ENCODE measurements around the gene PUM1.
"Not testable (repeated sequence)": the region's sequence is repeated elsewhere in the genome, so short reads cannot be mapped to it uniquely, and the experiment has no call there.

Gene PUM1

DNA sequence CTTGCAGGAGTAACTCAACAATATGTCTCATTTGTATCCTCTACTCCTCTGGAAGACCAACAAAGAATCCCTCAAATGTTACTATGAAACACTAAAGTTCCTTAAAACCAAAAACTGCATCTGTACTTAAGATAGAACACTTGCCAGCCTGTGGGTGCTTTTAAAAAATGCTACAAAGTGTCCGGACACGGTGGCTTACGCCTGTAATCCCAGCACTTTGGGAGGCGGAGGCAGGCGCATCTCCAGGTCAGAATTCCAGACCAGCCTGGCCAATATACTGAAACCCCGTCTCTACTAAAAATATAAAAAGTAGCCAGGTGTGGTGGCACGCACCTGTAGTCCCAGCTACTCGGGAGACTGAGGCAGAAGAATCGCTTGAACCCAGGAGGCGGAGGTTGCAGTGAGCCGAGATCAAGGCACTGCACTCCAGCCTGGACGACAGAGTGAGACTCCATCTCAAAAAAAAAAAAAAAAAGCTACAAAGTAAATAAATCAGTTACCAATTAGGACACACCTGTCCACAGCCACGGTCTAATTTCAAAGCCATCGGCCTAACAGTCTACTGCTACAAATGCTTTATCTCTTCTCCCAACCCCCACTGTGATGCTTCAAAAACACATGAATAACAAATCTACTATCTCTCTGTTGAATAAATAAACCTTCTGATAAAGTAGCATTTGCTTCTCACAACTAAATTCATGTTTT is 3.2 kb downstream of the PUM1 start:
- H3K4me3 ChIP-seq (ENCODE audit: low read depth, low read length), result peak overlapping the region; percentile 98
- H3K36me3 ChIP-seq (ENCODE audit: control insufficient read depth, insufficient read depth, low read length), result peaks cover 10% of the 10 kb centered on the region
- H3K9me3 ChIP-seq (ENCODE audit: control insufficient read depth, insufficient read depth, low read length); H3K9ac ChIP-seq (ENCODE audit: low read depth, low read length); H3K27me3 ChIP-seq (ENCODE audit: control insufficient read depth, insufficient read depth, low read length); H3K4me1 ChIP-seq (ENCODE audit: control insufficient read depth, insufficient read depth, low read length): not testable (repeated sequence)

DNA sequence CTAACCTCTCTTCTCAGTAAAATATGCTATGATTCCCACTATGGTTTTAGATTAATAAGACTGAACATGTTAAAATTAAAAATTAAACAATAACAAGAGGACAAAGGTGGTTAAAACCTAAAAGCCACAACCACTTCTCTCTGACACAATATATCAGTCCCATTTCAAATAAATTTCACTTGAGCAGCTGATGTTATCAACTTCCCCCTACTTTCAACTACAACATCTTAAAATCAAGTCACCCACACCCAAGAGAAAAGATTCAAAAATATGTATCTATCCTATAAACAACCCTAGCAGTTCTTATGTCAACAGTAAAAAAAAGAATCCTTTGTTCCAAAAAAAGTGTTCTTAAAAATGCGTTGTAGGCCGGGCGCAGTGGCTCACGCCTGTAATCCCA is 7.5 kb downstream of the PUM1 start:
- peaks cover 27% of the 10 kb centered on the region for H3K36me3 ChIP-seq (ENCODE audit: control insufficient read depth, insufficient read depth, low read length)
- H3K27me3 ChIP-seq (ENCODE audit: control insufficient read depth, insufficient read depth, low read length), result no peaks in the 10 kb centered on the region
- no peaks in the 10 kb centered on the region for H3K9me3 ChIP-seq (ENCODE audit: control insufficient read depth, insufficient read depth, low read length)
- H3K4me3 ChIP-seq (ENCODE audit: low read depth, low read length), result no peak overlapping the region
- peaks cover 7% of the 10 kb centered on the region for H3K4me1 ChIP-seq (ENCODE audit: control insufficient read depth, insufficient read depth, low read length)
- no peak overlapping the region for H3K9ac ChIP-seq (ENCODE audit: low read depth, low read length)

DNA sequence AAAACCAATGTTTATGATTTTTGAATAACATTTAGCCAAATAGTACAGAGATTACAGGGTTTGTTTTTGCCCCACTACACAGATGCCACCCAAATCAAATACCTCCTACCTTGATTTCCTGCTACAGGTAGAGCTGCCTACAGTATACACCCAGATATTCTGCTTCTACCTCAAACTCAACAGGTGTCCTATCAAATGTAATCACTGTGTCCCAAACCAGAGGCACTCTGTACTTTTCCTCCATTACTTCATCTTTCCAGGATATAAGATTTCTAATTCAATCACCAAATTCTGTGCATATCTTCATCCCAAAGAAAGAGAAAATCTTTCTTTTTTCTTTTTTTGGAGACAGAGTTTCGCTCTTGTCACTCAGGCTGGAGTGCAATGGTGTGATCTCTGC is 9.6 kb downstream of the PUM1 start:
- Histone ChIP-seq H3K4me1 (ENCODE audit: control insufficient read depth, insufficient read depth, low read length) (peaks cover 3% of the 10 kb centered on the region), H3K9me3 (ENCODE audit: control insufficient read depth, insufficient read depth, low read length) (no peaks in the 10 kb centered on the region), H3K27me3 (ENCODE audit: control insufficient read depth, insufficient read depth, low read length) (no peaks in the 10 kb centered on the region), H3K36me3 (ENCODE audit: control insufficient read depth, insufficient read depth, low read length) (peaks cover 27% of the 10 kb centered on the region), H3K4me3 (ENCODE audit: low read depth, low read length) (no peak overlapping the region), H3K9ac (ENCODE audit: low read depth, low read length) (no peak overlapping the region)

DNA sequence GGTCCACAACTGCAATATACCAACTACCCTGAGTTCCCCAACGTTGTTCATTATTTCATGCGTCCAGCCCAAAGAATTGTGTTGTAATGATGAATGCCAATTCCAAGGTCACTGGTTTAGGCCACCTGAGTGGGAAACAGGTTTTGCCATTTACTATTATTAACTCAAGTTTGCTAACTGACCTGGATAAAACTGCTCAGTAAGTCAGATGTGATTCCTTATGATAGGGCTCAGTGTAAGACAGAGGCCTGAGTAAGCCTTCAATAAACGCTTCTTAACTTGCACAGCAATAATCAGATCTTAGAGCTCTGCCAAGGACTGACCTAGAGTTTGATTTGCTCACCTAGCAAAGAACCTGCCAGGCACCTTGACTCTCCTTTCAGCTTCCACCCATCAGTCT is 10.0 kb downstream of the PUM1 start:
- Histone ChIP-seq H3K4me3 (ENCODE audit: low read depth, low read length) (no peak overlapping the region), H3K9ac (ENCODE audit: low read depth, low read length) (no peak overlapping the region), H3K36me3 (ENCODE audit: control insufficient read depth, insufficient read depth, low read length) (peaks cover 27% of the 10 kb centered on the region), H3K9me3 (ENCODE audit: control insufficient read depth, insufficient read depth, low read length) (no peaks in the 10 kb centered on the region), H3K4me1 (ENCODE audit: control insufficient read depth, insufficient read depth, low read length) (peaks cover 2% of the 10 kb centered on the region), H3K27me3 (ENCODE audit: control insufficient read depth, insufficient read depth, low read length) (no peaks in the 10 kb centered on the region)

DNA sequence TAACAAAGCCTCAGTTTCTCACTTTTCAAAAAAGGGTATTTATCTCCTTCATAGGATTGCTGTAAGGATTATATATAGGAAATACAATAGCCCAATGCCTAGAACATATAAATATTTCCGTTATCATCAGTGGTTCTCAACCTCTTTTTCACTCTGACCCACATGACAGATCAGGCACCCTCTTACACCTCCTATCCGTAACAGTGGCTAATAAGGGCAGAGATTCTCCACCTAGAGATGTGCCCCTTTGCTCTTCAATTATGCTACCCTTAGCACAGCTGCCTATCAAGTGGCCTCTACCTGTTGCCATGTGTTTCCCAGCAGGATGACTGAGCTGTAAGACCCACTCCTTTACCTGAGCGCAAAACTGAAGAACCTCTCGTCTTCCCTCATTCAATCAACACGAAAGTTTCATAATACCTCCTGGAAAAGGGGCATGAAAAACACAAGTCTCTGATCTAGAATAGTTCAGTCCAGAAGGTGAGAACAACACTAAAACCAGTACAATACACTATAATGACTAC is 10.5 kb downstream of the PUM1 start:
- Histone ChIP-seq H3K4me3 (ENCODE audit: low read depth, low read length) (no peak overlapping the region), H3K9me3 (ENCODE audit: control insufficient read depth, insufficient read depth, low read length) (no peaks in the 10 kb centered on the region), H3K4me1 (ENCODE audit: control insufficient read depth, insufficient read depth, low read length) (peaks cover 2% of the 10 kb centered on the region), H3K9ac (ENCODE audit: low read depth, low read length) (no peak overlapping the region), H3K27me3 (ENCODE audit: control insufficient read depth, insufficient read depth, low read length) (no peaks in the 10 kb centered on the region), H3K36me3 (ENCODE audit: control insufficient read depth, insufficient read depth, low read length) (peaks cover 27% of the 10 kb centered on the region)

DNA sequence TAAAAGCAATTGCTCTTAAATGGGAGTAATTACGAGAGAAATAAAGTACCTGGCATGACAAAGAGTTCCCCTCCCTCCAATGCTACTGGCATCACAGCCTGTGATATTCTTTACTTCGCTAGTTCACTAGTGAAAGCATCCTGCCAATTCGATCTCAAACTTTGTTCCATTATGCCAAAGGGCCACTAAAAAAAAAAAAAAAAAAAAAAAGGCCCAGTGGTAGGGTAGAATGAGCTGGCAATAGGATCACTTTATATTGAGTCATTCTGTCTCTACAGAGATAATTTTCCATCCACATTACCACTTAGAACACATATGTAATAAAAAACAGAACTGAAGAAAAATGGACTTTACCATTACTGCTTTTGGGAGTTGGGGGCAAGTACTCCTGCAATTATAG is 11.2 kb downstream of the PUM1 start:
- no peaks in the 10 kb centered on the region for H3K9me3 ChIP-seq (ENCODE audit: control insufficient read depth, insufficient read depth, low read length)
- no peaks in the 10 kb centered on the region for H3K27me3 ChIP-seq (ENCODE audit: control insufficient read depth, insufficient read depth, low read length)
- no peak overlapping the region for H3K9ac ChIP-seq (ENCODE audit: low read depth, low read length)
- H3K36me3 ChIP-seq (ENCODE audit: control insufficient read depth, insufficient read depth, low read length), result peaks cover 26% of the 10 kb centered on the region
- peaks cover 2% of the 10 kb centered on the region for H3K4me1 ChIP-seq (ENCODE audit: control insufficient read depth, insufficient read depth, low read length)
- H3K4me3 ChIP-seq (ENCODE audit: low read depth, low read length), result no peak overlapping the region

DNA sequence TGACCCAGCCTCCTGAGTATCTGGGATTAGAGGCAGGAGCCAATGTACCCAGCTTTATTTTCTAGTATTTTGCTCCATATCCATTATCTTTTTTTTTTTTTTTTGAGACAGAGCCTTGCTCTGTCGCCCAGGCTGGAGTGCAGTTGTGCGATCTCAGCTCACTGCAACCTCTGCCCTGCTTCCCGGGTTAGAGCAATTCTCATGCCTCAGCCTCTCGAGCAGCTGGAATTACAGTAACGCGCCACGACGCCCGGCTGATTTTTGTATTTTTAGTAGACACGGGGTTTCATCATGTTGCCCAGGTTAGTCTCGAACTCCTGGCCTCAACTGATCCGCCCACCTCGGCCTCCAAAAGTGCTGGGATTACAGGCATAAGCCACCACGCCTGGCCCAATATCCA is 12.9 kb downstream of the PUM1 start:
- H3K27me3 ChIP-seq (ENCODE audit: control insufficient read depth, insufficient read depth, low read length); H3K9ac ChIP-seq (ENCODE audit: low read depth, low read length); H3K4me1 ChIP-seq (ENCODE audit: control insufficient read depth, insufficient read depth, low read length); H3K4me3 ChIP-seq (ENCODE audit: low read depth, low read length); H3K9me3 ChIP-seq (ENCODE audit: control insufficient read depth, insufficient read depth, low read length): not testable (repeated sequence)
- peaks cover 21% of the 10 kb centered on the region for H3K36me3 ChIP-seq (ENCODE audit: control insufficient read depth, insufficient read depth, low read length)

DNA sequence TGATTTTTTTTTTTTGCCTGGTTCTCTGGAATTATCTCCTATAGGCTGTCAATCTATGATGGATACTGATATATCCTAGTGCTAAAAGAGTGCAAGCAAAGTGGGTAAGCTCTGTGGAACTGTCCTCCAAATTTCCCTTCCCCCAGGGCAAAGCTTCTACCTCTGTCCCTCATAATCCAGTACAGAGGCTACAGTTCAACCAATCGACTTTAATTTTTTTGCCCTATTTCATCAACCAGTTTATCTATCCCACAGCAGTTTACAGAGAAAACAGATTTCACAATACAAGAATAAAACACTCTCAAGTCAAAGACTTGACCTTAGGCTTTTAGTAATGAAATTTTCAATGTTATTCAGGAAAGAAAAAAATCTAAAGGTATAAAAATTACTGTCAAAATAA is 13.9 kb downstream of the PUM1 start:
- peaks cover 2% of the 10 kb centered on the region for H3K4me1 ChIP-seq (ENCODE audit: control insufficient read depth, insufficient read depth, low read length)
- no peaks in the 10 kb centered on the region for H3K9me3 ChIP-seq (ENCODE audit: control insufficient read depth, insufficient read depth, low read length)
- H3K27me3 ChIP-seq (ENCODE audit: control insufficient read depth, insufficient read depth, low read length), result no peaks in the 10 kb centered on the region
- H3K4me3 ChIP-seq (ENCODE audit: low read depth, low read length), result no peak overlapping the region
- no peak overlapping the region for H3K9ac ChIP-seq (ENCODE audit: low read depth, low read length)
- H3K36me3 ChIP-seq (ENCODE audit: control insufficient read depth, insufficient read depth, low read length), result peaks cover 15% of the 10 kb centered on the region

DNA sequence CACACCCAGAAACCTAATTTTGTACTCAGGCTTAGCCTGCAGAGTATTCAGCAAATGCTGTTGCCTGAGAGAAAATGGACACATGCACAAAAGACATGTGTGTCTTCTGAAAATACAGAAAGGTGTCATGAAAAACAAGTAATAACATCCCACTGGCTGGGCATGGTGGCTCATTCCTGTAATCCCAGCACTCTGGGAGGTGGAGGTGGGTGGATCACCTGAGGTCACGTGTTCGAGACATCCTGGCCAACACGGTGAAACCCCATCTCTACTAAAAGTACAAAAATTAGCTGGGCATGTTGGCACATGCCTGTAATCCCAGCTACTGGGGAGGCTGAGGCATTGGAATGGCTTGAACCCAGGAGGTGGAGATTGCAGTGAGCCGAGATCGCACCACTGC is 18.0 kb downstream of the PUM1 start:
- not testable (repeated sequence) for H3K9me3 ChIP-seq (ENCODE audit: control insufficient read depth, insufficient read depth, low read length); H3K27me3 ChIP-seq (ENCODE audit: control insufficient read depth, insufficient read depth, low read length); H3K36me3 ChIP-seq (ENCODE audit: control insufficient read depth, insufficient read depth, low read length); H3K9ac ChIP-seq (ENCODE audit: low read depth, low read length); H3K4me1 ChIP-seq (ENCODE audit: control insufficient read depth, insufficient read depth, low read length); H3K4me3 ChIP-seq (ENCODE audit: low read depth, low read length)

DNA sequence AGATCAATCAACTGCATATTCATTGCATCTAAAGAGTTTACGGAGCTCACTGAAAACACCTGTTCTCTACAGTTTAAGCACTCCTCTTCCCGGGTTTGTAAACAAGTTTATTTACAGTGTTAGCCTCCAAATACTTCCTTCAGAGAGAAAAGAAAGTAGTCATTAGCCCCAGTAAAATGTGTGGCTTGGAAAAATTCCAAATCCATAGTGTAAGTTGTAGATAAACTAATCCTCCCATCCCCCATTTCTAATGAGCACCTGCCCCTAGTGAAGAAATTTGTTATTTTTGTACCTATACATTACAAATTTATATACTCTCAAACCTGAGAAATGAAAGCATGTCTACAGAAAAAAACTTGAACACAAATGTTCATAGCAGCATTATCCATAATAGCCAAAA is 21.9 kb downstream of the PUM1 start:
- H3K4me1 ChIP-seq (ENCODE audit: control insufficient read depth, insufficient read depth, low read length), result no peaks in the 10 kb centered on the region
- no peaks in the 10 kb centered on the region for H3K27me3 ChIP-seq (ENCODE audit: control insufficient read depth, insufficient read depth, low read length)
- H3K9me3 ChIP-seq (ENCODE audit: control insufficient read depth, insufficient read depth, low read length), result no peaks in the 10 kb centered on the region
- H3K9ac ChIP-seq (ENCODE audit: low read depth, low read length), result no peak overlapping the region
- no peaks in the 10 kb centered on the region for H3K36me3 ChIP-seq (ENCODE audit: control insufficient read depth, insufficient read depth, low read length)
- H3K4me3 ChIP-seq (ENCODE audit: low read depth, low read length), result no peak overlapping the region

DNA sequence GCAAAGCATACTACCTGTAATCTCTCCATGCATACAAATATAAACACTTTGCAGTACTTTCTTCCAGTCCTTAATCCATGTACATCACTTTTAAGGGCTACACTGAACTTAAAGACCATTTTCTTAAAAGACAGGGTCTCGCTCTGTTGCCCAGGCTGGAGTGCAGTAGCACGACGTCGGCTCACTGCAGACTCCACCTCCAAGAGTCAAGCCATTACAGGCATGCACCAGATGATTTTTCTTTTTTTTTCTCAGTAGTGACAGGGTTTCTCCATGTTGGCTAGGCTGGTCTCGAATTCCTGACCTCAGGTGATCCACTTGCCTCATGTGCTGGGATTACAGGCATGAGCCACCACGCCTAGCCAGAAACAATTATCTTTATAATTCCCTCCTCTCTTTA is 22.9 kb downstream of the PUM1 start:
- no peak overlapping the region for H3K4me3 ChIP-seq (ENCODE audit: low read depth, low read length)
- no peaks in the 10 kb centered on the region for H3K36me3 ChIP-seq (ENCODE audit: control insufficient read depth, insufficient read depth, low read length)
- H3K27me3 ChIP-seq (ENCODE audit: control insufficient read depth, insufficient read depth, low read length), result no peaks in the 10 kb centered on the region
- H3K9me3 ChIP-seq (ENCODE audit: control insufficient read depth, insufficient read depth, low read length), result no peaks in the 10 kb centered on the region
- H3K4me1 ChIP-seq (ENCODE audit: control insufficient read depth, insufficient read depth, low read length), result no peaks in the 10 kb centered on the region
- H3K9ac ChIP-seq (ENCODE audit: low read depth, low read length), result no peak overlapping the region

DNA sequence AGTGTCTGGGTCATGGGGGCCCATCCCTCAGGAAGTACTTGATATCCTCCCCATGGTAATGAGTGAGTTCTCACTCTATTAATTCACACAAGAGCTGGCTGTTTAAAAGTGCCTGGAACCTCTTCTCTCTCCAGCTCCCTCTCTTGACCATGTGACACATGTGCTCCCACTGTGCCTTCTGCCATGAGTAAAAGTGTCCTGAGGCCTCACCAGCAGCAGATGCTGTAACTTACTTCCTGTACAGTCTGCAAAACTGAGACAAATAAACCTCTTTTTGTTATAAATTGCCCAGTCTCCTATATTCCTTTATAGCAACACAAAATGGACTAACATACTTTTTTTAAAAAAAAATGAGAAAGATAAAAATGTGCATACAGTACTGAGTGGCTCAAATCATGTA is 24.0 kb downstream of the PUM1 start:
- no peaks in the 10 kb centered on the region for H3K27me3 ChIP-seq (ENCODE audit: control insufficient read depth, insufficient read depth, low read length)
- H3K9me3 ChIP-seq (ENCODE audit: control insufficient read depth, insufficient read depth, low read length), result no peaks in the 10 kb centered on the region
- no peaks in the 10 kb centered on the region for H3K4me1 ChIP-seq (ENCODE audit: control insufficient read depth, insufficient read depth, low read length)
- H3K4me3 ChIP-seq (ENCODE audit: low read depth, low read length), result no peak overlapping the region
- H3K36me3 ChIP-seq (ENCODE audit: control insufficient read depth, insufficient read depth, low read length), result no peaks in the 10 kb centered on the region
- no peak overlapping the region for H3K9ac ChIP-seq (ENCODE audit: low read depth, low read length)
